Measurements from ENCODE around the gene CPB2.

The CPB2 gene, protein sequence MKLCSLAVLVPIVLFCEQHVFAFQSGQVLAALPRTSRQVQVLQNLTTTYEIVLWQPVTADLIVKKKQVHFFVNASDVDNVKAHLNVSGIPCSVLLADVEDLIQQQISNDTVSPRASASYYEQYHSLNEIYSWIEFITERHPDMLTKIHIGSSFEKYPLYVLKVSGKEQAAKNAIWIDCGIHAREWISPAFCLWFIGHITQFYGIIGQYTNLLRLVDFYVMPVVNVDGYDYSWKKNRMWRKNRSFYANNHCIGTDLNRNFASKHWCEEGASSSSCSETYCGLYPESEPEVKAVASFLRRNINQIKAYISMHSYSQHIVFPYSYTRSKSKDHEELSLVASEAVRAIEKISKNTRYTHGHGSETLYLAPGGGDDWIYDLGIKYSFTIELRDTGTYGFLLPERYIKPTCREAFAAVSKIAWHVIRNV

DNA sequence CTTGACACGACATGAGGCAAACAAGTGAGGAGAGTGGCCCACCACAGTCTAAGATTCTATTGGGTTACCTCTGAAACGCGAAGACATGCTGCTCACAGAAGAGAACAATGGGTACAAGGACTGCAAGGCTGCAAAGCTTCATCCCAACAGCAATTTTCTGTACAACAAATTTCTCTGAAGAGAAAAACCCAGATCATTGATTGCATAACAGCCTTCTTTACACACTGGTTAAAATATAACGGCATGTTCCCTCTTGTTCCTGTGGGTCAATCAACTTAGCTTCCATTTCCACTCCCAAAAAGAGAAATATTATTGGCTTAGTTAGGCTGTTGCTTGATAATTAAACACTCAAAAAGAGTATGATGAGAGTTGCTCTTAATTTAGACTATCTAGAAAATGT is at the start of gene CPB2:
CPB2 (minus strand) TSS at position 166 of the 400 bp plus-strand sequence; CDS start at position 142, 24 bp downstream.
- ATAC-seq, result no peak
- no peak for DNase-seq

- ATAC-seq, result no peak
- no peak for DNase-seq
Observed at GRCh38 chr13:46154136-46154801, 49.4 kb upstream of the CPB2 start.

GRCh38 chr13:46152627-46153328 is 47.9 kb upstream of the CPB2 start:
- DNase-seq (no peak), ATAC-seq (peak; percentile 53)

DNA sequence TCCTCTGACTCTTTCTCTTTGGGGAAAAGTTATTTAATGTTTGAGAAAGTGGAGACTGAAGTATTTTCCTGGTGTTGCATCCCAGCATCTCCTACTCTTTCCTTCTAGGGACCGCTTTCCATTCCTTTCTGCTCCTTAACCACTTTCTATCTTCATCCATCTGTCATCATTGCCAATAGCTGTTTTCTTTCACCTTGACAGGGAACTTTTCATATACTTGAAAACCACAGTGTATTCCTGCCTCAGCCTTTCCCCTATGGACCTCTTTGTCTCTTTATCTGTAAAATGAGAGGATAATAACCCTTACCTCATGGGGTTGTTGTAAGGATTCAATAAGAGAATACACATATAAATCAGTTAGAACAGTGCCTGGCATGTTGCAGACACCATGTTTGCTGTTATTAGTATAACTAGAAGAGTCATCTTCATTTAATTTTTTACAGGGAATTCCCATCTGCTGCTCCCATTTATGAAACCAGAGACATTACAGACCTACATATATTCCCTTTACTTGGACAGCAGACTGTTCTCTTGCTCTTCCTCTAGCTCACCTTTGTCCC is 45.4 kb upstream of the CPB2 start:
- DNase-seq (no peak), ATAC-seq (no peak)

GRCh38 chr13:46149272-46150133 is 44.7 kb upstream of the CPB2 start:
- ATAC-seq (peak; percentile 94), DNase-seq (peak; percentile 38)

DNA sequence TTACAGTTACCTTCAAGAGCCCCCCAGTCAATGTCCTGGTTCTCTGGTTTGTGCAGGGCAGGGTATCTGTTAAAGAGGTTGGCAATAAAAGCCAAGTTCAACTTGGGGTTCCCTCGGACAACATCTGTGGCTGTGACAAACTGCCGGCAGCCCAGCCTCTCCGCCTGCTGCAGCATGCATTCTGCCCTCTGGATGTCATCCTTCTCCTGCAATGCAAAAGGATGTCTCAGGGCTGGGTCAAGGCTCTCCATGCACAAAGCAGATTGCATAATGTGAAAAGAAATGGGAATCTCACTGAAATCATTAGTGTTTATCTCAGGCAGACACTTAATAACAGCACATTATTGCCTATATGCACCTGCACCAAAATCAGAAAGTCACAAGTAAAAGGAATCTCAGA is 42.1 kb upstream of the CPB2 start:
- no peak for ATAC-seq

GRCh38 chr13:46145950-46146349 is 41.1 kb upstream of the CPB2 start:
- DNase-seq, result no peak
- no peak for ATAC-seq

More for the DNA sequence above, 42.1 kb upstream of the CPB2 start:
- DNase-seq, result no peak

GRCh38 chr13:46145135-46145534 is 40.3 kb upstream of the CPB2 start:
- DNase-seq (no peak), ATAC-seq (no peak)

GRCh38 chr13:46143184-46143701 is 38.4 kb upstream of the CPB2 start:
- ATAC-seq (no peak), DNase-seq (no peak)

- ATAC-seq (no peak), DNase-seq (no peak)
Observed at GRCh38 chr13:46142776-46143175, 37.9 kb upstream of the CPB2 start.

- no peak for DNase-seq
- peak; percentile 88 for ATAC-seq
Observed at GRCh38 chr13:46140044-46140443, 35.2 kb upstream of the CPB2 start.

GRCh38 chr13:46137627-46138317 is 32.9 kb upstream of the CPB2 start:
- no peak for ATAC-seq
- no peak for DNase-seq

- DNase-seq (no peak), ATAC-seq (no peak)
Observed at GRCh38 chr13:46136688-46137087, 31.9 kb upstream of the CPB2 start.

- DNase-seq (no peak), ATAC-seq (no peak)
Observed at GRCh38 chr13:46134961-46135522, 30.2 kb upstream of the CPB2 start.

DNA sequence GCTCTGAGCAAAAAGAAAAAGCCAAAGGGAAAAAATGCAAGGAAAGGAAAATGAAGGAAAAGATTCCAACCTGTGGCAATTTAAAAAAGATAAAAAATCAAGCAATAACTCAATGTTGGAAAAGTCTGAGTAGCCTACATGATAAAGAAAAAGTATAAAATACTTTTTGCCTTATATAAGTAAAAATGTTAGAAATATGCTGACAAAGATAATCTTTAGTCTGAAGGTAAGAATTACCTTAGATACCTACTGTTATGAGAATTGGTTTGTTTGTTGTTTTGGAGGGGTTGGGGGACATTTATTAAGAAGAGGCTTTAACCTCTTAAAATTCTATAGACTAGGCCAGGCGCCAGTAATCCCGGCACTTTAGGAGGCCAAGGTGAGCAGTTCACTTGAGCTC is 29.7 kb upstream of the CPB2 start:
- ATAC-seq (no peak), DNase-seq (no peak)

DNA sequence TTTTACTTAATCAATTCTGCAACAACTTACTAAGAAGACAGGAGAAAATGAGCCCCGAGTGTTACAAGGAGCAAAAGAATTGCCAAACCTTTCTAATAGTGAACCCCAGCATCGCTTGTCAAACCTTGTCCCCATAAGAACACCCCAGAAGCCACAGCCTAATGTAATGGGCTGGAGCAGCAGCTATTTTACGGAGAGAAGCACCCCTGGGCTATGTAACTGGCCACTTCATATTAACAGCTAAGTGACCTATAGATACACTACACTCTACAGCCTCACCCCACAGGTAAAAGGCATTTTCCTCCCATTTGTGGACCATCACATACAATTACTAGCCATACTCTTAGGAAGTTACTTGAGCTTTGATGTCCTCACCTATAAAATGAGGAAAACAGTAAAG is 27.3 kb upstream of the CPB2 start:
- DNase-seq (no peak), ATAC-seq (no peak)

DNA sequence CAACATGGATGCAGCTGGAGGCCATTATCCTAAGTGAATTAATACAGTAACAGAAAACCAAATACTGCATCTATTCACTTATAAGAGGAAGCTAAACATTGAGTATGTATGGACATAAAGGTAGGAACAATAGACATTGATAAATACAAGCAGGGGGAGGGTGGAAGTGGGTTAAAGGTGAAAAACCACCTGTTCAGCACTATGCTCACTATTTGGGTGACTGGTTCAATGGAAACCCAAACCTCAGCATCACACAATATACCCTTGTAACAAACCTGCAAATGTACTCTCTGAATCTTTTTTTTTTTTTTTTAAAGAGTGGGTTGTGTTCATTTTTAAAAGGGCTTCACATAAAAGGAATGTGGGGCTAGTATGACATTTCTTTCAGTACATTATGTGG is 26.9 kb upstream of the CPB2 start:
- no peak for ATAC-seq
- no peak for DNase-seq

GRCh38 chr13:46129955-46130618 is 25.3 kb upstream of the CPB2 start:
- DNase-seq, result no peak
- no peak for ATAC-seq

DNA sequence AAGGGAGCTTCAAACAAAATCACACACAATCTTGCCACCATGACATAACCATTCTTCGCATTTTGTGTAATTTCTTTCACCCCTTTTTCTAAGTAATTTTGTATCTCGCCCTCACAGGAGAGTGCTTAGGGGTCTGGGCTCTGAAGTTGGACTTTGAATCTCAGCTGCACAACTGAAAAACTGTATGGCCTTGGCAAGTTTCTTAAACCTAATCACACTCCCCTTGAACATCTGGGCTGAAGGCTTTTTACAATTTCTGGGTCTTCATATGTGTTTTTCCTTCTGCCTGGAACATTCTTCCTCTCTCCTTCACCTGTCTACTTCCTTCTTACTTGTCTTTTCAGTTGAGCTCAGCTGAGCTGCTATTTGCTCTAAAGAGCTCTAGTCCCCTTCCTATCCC is 24.3 kb upstream of the CPB2 start:
- DNase-seq, result no peak
- no peak for ATAC-seq

Measured in stimulated activated naive CD8-positive, alpha-beta T cell treated with anti-CD3 and anti-CD28 coated beads, Interleukin-15, Interleukin-2, amounts not matched to agents 100 U/mL and 50 U/mL, for 24 hours (primary cell).